Thoracic aorta (tissue), 2 donors: Measurements from ENCODE around the gene PSORS1C2. TPM values are rescaled to one million over a fixed set of nuclear protein-coding genes. Genes with fewer than 3 reads are reported as not detected.

Source experiments
- ATAC-seq: fragments of 150-250 bp; one replicate; pipeline ENCODE4 v1.8.0; 2017; ENCODE audit warnings: low read depth; ENCODE audit not compliant: insufficient number of reproducible peaks, low FRiP score
- DNase-seq: peaks from one replicate; pipeline ENCODE4 v3.0.0-alpha.2; 2020; ENCODE audit warnings: low spot score
- H3K27ac ChIP-seq, 2 donors: fragments of 200-600 bp; sonication (generic); 1 replicate in 1 of 2; 2 replicates in 1 of 2; pipeline ENCODE4 v1.5.1; 2016; ENCODE audit warnings: mild to moderate bottlenecking in 2 of 2, moderate library complexity in 2 of 2
- H3K27me3 ChIP-seq: fragments of 200-600 bp; sonication (generic); replicated peaks from 2 replicates; pipeline ENCODE4 v1.6.0; 2016; ENCODE audit warnings: mild to moderate bottlenecking; ENCODE audit not compliant: insufficient read depth
- H3K36me3 ChIP-seq: fragments of 200-600 bp; sonication (generic); one replicate; pipeline ENCODE4 v1.5.1; 2016
- H3K4me1 ChIP-seq, 2 donors: fragments of 200-600 bp; sonication (generic); 1 replicate in 1 of 2; 2 replicates in 1 of 2; pipeline versions ENCODE4 v1.5.1 to v1.6.0; 2016; ENCODE audit warnings: low read depth in 2 of 2, mild to moderate bottlenecking in 1 of 2; ENCODE audit not compliant: control insufficient read depth in 1 of 2
- H3K4me3 ChIP-seq: fragments of 200-600 bp; sonication (generic); 2 replicates; pipeline ENCODE4 v1.5.1; 2016; ENCODE audit warnings: mild to moderate bottlenecking
- H3K9me3 ChIP-seq: fragments of 200-600 bp; sonication (generic); 2 replicates; pipeline ENCODE4 v1.5.1; 2016
- CTCF ChIP-seq: fragments of 200-600 bp; sonication (generic); IDR thresholded peaks from one replicate; pipeline ENCODE4 v1.5.1; 2019; ENCODE audit warnings: antibody characterized with exemption
- total RNA-seq, 2 donors: library from RNA; depleted of rRNA; stranded (reverse); fragments of >200 nt; gene quantifications; one replicate each; pipeline versions ENCODE4 v1.1.0 to v1.2.3, GENCODE V29; 2016

Gene PSORS1C2
- total RNA-seq, 2 donors from 2014 or later, result not detected

- DNase-seq (no peak), ATAC-seq (no peak)
- Histone ChIP-seq H3K9me3 (no peaks in the 10 kb centered on the region), H3K36me3 (no peaks in the 10 kb centered on the region), H3K27me3 (no peaks in the 10 kb centered on the region), H3K27ac (no peak overlapping the region), H3K4me3 (no peak overlapping the region), H3K4me1 (no peaks in the 10 kb centered on the region)
- TF ChIP-seq CTCF, result no peak
Observed at GRCh38 chr6:31130751-31131150, 8.1 kb downstream of the PSORS1C2 start.

- Histone ChIP-seq H3K4me1 (no peaks in the 10 kb centered on the region), H3K27me3 (no peaks in the 10 kb centered on the region), H3K36me3 (no peaks in the 10 kb centered on the region), H3K9me3 (no peaks in the 10 kb centered on the region), H3K27ac (no peak overlapping the region), H3K4me3 (no peak overlapping the region)
- no peak for TF ChIP-seq CTCF
- DNase-seq (no peak), ATAC-seq (no peak)
Observed at GRCh38 chr6:31129130-31129529, 9.7 kb downstream of the PSORS1C2 start.

- ATAC-seq, result no peak
- peak; percentile 90 for TF ChIP-seq CTCF
- DNase-seq, result no peak
Observed at GRCh38 chr6:31128093-31128676, 10.7 kb downstream of the PSORS1C2 start.

GRCh38 chr6:31126396-31127175 lies 12.3 kb downstream of the PSORS1C2 start:
- ATAC-seq, result no peak
- no peak for TF ChIP-seq CTCF
- H3K4me3 ChIP-seq, result no peak overlapping the region
- H3K4me1 ChIP-seq, result peaks cover 10 to 17% of the 10 kb centered on the region in 2 donors
- H3K9me3 ChIP-seq, result no peaks in the 10 kb centered on the region
- no peak overlapping the region for H3K27ac ChIP-seq
- no peaks in the 10 kb centered on the region for H3K27me3 ChIP-seq
- no peak for DNase-seq
- no peaks in the 10 kb centered on the region for H3K36me3 ChIP-seq

More at GRCh38 chr6:31128093-31128676, 10.7 kb downstream of the PSORS1C2 start:
- no peak overlapping the region for H3K27ac ChIP-seq
- H3K27me3 ChIP-seq, result no peaks in the 10 kb centered on the region
- no peaks in the 10 kb centered on the region for H3K36me3 ChIP-seq
- H3K4me3 ChIP-seq, result no peak overlapping the region
- H3K9me3 ChIP-seq, result no peaks in the 10 kb centered on the region
- H3K4me1 ChIP-seq, result peaks cover 1 to 6% of the 10 kb centered on the region in 2 donors

- Histone ChIP-seq H3K36me3 (no peaks in the 10 kb centered on the region), H3K4me1 (peaks cover 10 to 17% of the 10 kb centered on the region in 2 donors), H3K27ac (no peak overlapping the region), H3K4me3 (no peak overlapping the region), H3K27me3 (no peaks in the 10 kb centered on the region), H3K9me3 (no peaks in the 10 kb centered on the region)
- DNase-seq (no peak), ATAC-seq (no peak)
- no peak for TF ChIP-seq CTCF
Observed at GRCh38 chr6:31125586-31126363, 13.1 kb downstream of the PSORS1C2 start.
